Measurements from ENCODE around the gene FAM184A.

- TF ChIP-seq EZH2phosphoT487 (IDR thresholded peaks at IDR 0.05; ENCODE audit: borderline replicate concordance) (no peak), CTCF (conservative IDR thresholded peaks at IDR 0.05; ENCODE audit: low read length) (no peak)
Measured at GRCh38 chr6:119105282-119105681, 26.8 kb upstream of the FAM184A start.

All from Loucy (cell line).